Neural cell (in vitro differentiated cells): ENCODE measurements around the gene PPFIA1. TPM values are rescaled to one million over a fixed set of nuclear protein-coding genes. Genes with fewer than 3 reads are reported as not detected.

Source experiments
- H2AFZ ChIP-seq: fragments of 200-600, 300-800 bp; sonication (generic), shearing (Covaris generic); 2 replicates; pipeline ENCODE4 v1.6.0; 2014; ENCODE audit warnings: low read depth, mild to moderate bottlenecking, antibody characterized with exemption, low read length, moderate library complexity
- H3F3A ChIP-seq: fragments of 200-600 bp; shearing (Covaris generic); 2 replicates; pipeline ENCODE4 v1.6.1; 2016; ENCODE audit warnings: mild to moderate bottlenecking, moderate library complexity, mixed read lengths, antibody characterized with exemption, low read length; ENCODE audit not compliant: insufficient read depth, poor library complexity, severe bottlenecking
- H3K27ac ChIP-seq: fragments of 200-600, 300-800 bp; sonication (generic), shearing (Covaris generic); 2 replicates; pipeline ENCODE4 v1.5.1; 2014; ENCODE audit warnings: mild to moderate bottlenecking, low read length, moderate library complexity
- H3K27me3 ChIP-seq: fragments of 300-800, 200-600 bp; sonication (generic), shearing (Covaris generic); 2 replicates; pipeline ENCODE4 v1.6.0; 2014; ENCODE audit warnings: mild to moderate bottlenecking, low read depth, low read length, moderate library complexity; ENCODE audit not compliant: insufficient read depth
- H3K36me3 ChIP-seq: fragments of 300-800, 200-600 bp; sonication (generic), shearing (Covaris generic); 2 replicates; pipeline ENCODE4 v1.5.1; 2014; ENCODE audit warnings: mild to moderate bottlenecking, antibody characterized with exemption, low read length, moderate library complexity; ENCODE audit not compliant: insufficient read depth
- H3K4me2 ChIP-seq: fragments of 300-800, 200-600 bp; sonication (generic), shearing (Covaris generic); 2 replicates; pipeline ENCODE4 v1.6.0; 2014; ENCODE audit warnings: mild to moderate bottlenecking, low read length
- H3K4me3 ChIP-seq: fragments of 300-800, 200-600 bp; sonication (generic), shearing (Covaris generic); 2 replicates; pipeline ENCODE4 v1.5.1; 2014; ENCODE audit warnings: mild to moderate bottlenecking, low read length, moderate library complexity
- H3K79me2 ChIP-seq: fragments of 200-600 bp; shearing (Covaris generic); replicated peaks from 2 replicates; pipeline ENCODE4 v1.6.0; 2014; ENCODE audit warnings: mild to moderate bottlenecking, low read length, moderate library complexity; ENCODE audit not compliant: insufficient read depth
- H3K9ac ChIP-seq: fragments of 300-800, 200-600 bp; sonication (generic), shearing (Covaris generic); 2 replicates; pipeline ENCODE4 v1.6.1; 2016; ENCODE audit warnings: mild to moderate bottlenecking, low read length, mixed read lengths
- H3K9me2 ChIP-seq: fragments of 200-600 bp; shearing (Covaris generic); 2 replicates; pipeline ENCODE4 v1.6.1; 2016; ENCODE audit warnings: mild to moderate bottlenecking, low read length, mixed read lengths; ENCODE audit not compliant: insufficient read depth
- H3K9me3 ChIP-seq: fragments of 200-600, 300-800 bp; sonication (generic), shearing (Covaris generic); 2 replicates; pipeline ENCODE4 v1.6.1; 2016; ENCODE audit warnings: mild to moderate bottlenecking, mixed run types, low read length, moderate library complexity, mixed read lengths
- H4K20me1 ChIP-seq: fragments of 200-600 bp; shearing (Covaris generic); 2 replicates; pipeline ENCODE4 v1.6.1; 2016; ENCODE audit warnings: mild to moderate bottlenecking, mixed run types; ENCODE audit not compliant: insufficient read depth
- CTCF ChIP-seq: fragments of 450-650 bp; IDR thresholded peaks from 2 replicates; pipeline ENCODE4 v1.5.1; 2014; ENCODE audit warnings: antibody characterized with exemption, mild to moderate bottlenecking, moderate library complexity; ENCODE audit not compliant: poor library complexity, severe bottlenecking
- EP300 ChIP-seq: fragments of 450-650 bp; conservative IDR thresholded peaks from 2 replicates; pipeline ENCODE4 v1.6.1; 2014; ENCODE audit warnings: antibody characterized with exemption, mild to moderate bottlenecking, moderate library complexity; ENCODE audit not compliant: poor library complexity, severe bottlenecking
- EZH2 ChIP-seq: fragments of 200-600, 300-800 bp; shearing (Covaris generic), sonication (generic); IDR thresholded peaks from 2 replicates; pipeline ENCODE4 v1.6.1; 2014; ENCODE audit warnings: antibody characterized with exemption, low read length, borderline replicate concordance, mild to moderate bottlenecking; ENCODE audit not compliant: insufficient read depth, poor library complexity, severe bottlenecking
- MXI1 ChIP-seq: fragments of 450-650 bp; conservative IDR thresholded peaks from 2 replicates; pipeline ENCODE4 v1.6.1; 2014; ENCODE audit warnings: antibody characterized with exemption, mild to moderate bottlenecking; ENCODE audit not compliant: poor library complexity, severe bottlenecking
- POLR2AphosphoS5 ChIP-seq: IDR thresholded peaks from 2 replicates; pipeline ENCODE4 v1.6.1; 2012
- RAD21 ChIP-seq: fragments of 450-650 bp; conservative IDR thresholded peaks from 2 replicates; pipeline ENCODE4 v1.6.1; 2014; ENCODE audit warnings: antibody characterized with exemption, mild to moderate bottlenecking, moderate library complexity
- SMC3 ChIP-seq: fragments of 450-650 bp; conservative IDR thresholded peaks from 2 replicates; pipeline ENCODE4 v1.6.1; 2014; ENCODE audit warnings: antibody characterized with exemption, mild to moderate bottlenecking, moderate library complexity; ENCODE audit not compliant: poor library complexity
- TAF1 ChIP-seq: IDR thresholded peaks from 2 replicates; pipeline ENCODE4 v1.6.1; 2012; ENCODE audit warnings: low read depth
- polyA plus RNA-seq: library from polyadenylated mRNA; depleted of rRNA; stranded (reverse); fragments of >200 nt; gene quantifications from 2 replicates; pipeline ENCODE4 v1.2.3, GENCODE V29; 2014
- TF ChIP-seq, protein P1 (sequence below): IDR thresholded peaks from 2 replicates; pipeline ENCODE4 v1.6.1; 2012; ENCODE audit warnings: borderline replicate concordance

Gene PPFIA1
- polyA plus RNA-seq, 1 donor from 2014 or later = 48.9 TPM

- Histone ChIP-seq H3F3A (no peaks in the 10 kb centered on the region), H3K4me3 (no peak overlapping the region), H3K4me2 (no peak overlapping the region), H3K36me3 (no peaks in the 10 kb centered on the region), H3K27me3 (no peaks in the 10 kb centered on the region), H4K20me1 (no peaks in the 10 kb centered on the region), H3K9ac (no peak overlapping the region), H3K9me3 (no peaks in the 10 kb centered on the region), H3K27ac (no peak overlapping the region), H3K79me2 (no peaks in the 10 kb centered on the region), H3K9me2 (no peaks in the 10 kb centered on the region), H2AFZ (no peak overlapping the region)
- no peak for TF ChIP-seq SMC3
- no peak for TF ChIP-seq POLR2AphosphoS5
These were observed 19.4 kb upstream of the PPFIA1 start for GRCh38 chr11:70250876-70251658.

- Histone ChIP-seq H3K9ac (no peak overlapping the region), H2AFZ (no peak overlapping the region), H3K27ac (no peak overlapping the region)
These were observed 18.7 kb upstream of the PPFIA1 start for GRCh38 chr11:70251659-70252321.

More at GRCh38 chr11:70251659-70252321, 18.7 kb upstream of the PPFIA1 start:
- Histone ChIP-seq H3K9me2 (no peaks in the 10 kb centered on the region), H3K79me2 (no peaks in the 10 kb centered on the region), H3K4me3 (no peak overlapping the region), H3F3A (no peaks in the 10 kb centered on the region), H3K27me3 (no peaks in the 10 kb centered on the region), H3K4me2 (no peak overlapping the region), H4K20me1 (no peaks in the 10 kb centered on the region), H3K36me3 (no peaks in the 10 kb centered on the region), H3K9me3 (no peaks in the 10 kb centered on the region)
- TF ChIP-seq TAF1 = no peak
- TF ChIP-seq, protein P1, sequence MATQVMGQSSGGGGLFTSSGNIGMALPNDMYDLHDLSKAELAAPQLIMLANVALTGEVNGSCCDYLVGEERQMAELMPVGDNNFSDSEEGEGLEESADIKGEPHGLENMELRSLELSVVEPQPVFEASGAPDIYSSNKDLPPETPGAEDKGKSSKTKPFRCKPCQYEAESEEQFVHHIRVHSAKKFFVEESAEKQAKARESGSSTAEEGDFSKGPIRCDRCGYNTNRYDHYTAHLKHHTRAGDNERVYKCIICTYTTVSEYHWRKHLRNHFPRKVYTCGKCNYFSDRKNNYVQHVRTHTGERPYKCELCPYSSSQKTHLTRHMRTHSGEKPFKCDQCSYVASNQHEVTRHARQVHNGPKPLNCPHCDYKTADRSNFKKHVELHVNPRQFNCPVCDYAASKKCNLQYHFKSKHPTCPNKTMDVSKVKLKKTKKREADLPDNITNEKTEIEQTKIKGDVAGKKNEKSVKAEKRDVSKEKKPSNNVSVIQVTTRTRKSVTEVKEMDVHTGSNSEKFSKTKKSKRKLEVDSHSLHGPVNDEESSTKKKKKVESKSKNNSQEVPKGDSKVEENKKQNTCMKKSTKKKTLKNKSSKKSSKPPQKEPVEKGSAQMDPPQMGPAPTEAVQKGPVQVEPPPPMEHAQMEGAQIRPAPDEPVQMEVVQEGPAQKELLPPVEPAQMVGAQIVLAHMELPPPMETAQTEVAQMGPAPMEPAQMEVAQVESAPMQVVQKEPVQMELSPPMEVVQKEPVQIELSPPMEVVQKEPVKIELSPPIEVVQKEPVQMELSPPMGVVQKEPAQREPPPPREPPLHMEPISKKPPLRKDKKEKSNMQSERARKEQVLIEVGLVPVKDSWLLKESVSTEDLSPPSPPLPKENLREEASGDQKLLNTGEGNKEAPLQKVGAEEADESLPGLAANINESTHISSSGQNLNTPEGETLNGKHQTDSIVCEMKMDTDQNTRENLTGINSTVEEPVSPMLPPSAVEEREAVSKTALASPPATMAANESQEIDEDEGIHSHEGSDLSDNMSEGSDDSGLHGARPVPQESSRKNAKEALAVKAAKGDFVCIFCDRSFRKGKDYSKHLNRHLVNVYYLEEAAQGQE = no peak
- no peak for TF ChIP-seq CTCF
- TF ChIP-seq RAD21 = no peak
- no peak for TF ChIP-seq SMC3
- TF ChIP-seq EZH2 = no peak
- TF ChIP-seq MXI1 = no peak
- TF ChIP-seq EP300 = no peak
- TF ChIP-seq POLR2AphosphoS5 = no peak
